Osteoblast (primary cell): ENCODE measurements around the gene AAK1. TPM values are rescaled to one million over a fixed set of nuclear protein-coding genes. Genes with fewer than 3 reads are reported as not detected.

Experiments
- DNase-seq: peaks from one replicate; pipeline ENCODE4 v3.0.0; 2011; ENCODE audit warnings: low spot score, mixed read lengths; ENCODE audit not compliant: insufficient read length; ENCODE audit errors: missing footprints
- H2AFZ ChIP-seq: 2 replicates; pipeline ENCODE4 v1.6.0; 2011; ENCODE audit warnings: mild to moderate bottlenecking, low read length
- H3K27ac ChIP-seq: 2 replicates; pipeline ENCODE4 v1.5.1; 2011; ENCODE audit warnings: mild to moderate bottlenecking, low read depth, low read length, moderate library complexity
- H3K27me3 ChIP-seq: 2 replicates; pipeline ENCODE4 v1.6.0; 2012; ENCODE audit warnings: mild to moderate bottlenecking, control low read depth, inconsistent platforms, low read length, moderate library complexity; ENCODE audit not compliant: insufficient read depth
- H3K36me3 ChIP-seq: 2 replicates; pipeline ENCODE4 v1.5.1; 2011; ENCODE audit warnings: mild to moderate bottlenecking, low read length, control low read depth, moderate library complexity; ENCODE audit not compliant: insufficient read depth
- H3K4me1 ChIP-seq: 2 replicates; pipeline ENCODE4 v1.5.1; 2011; ENCODE audit warnings: mild to moderate bottlenecking, low read length, control low read depth, moderate library complexity; ENCODE audit not compliant: insufficient read depth
- H3K4me2 ChIP-seq: 2 replicates; pipeline ENCODE4 v1.6.0; 2011; ENCODE audit warnings: mild to moderate bottlenecking, low read length; ENCODE audit not compliant: insufficient read depth
- H3K4me3 ChIP-seq: fragments of 200-600 bp; sonication (generic); 3 replicates; pipeline ENCODE4 v1.5.1; 2012; ENCODE audit warnings: mild to moderate bottlenecking, low read length, inconsistent platforms; ENCODE audit not compliant: insufficient read depth
- H3K79me2 ChIP-seq: 2 replicates; pipeline ENCODE4 v1.6.0; 2012; ENCODE audit warnings: mild to moderate bottlenecking, low read length, control low read depth, inconsistent platforms; ENCODE audit not compliant: insufficient read depth
- H3K9me3 ChIP-seq: 2 replicates; pipeline ENCODE4 v1.5.1; 2011; ENCODE audit warnings: low read depth, low read length, control low read depth
- H4K20me1 ChIP-seq: 2 replicates; pipeline ENCODE4 v1.6.0; 2012; ENCODE audit warnings: mild to moderate bottlenecking, low read length, control low read depth; ENCODE audit not compliant: insufficient read depth
- CTCF ChIP-seq: IDR thresholded peaks from 2 replicates; pipeline ENCODE4 v1.5.1; 2011; ENCODE audit warnings: mild to moderate bottlenecking, low read depth, low read length, moderate library complexity; ENCODE audit errors: extremely low read depth
- total RNA-seq: library from RNA; depleted of rRNA; stranded (reverse); fragments of >200 nt; gene quantifications from 2 replicates; pipeline ENCODE4 v1.2.3, GENCODE V29; 2012

AAK1 gene
- total RNA-seq, result 61.9 and 62.5 TPM in 2 replicates

- Histone ChIP-seq H3K4me1 (peaks cover 41% of the 10 kb centered on the region), H3K27me3 (no peaks in the 10 kb centered on the region), H3K4me2 (peak within 1 kb of the TSS; percentile 94), H3K4me3 (peak within 1 kb of the TSS; percentile 95), H4K20me1 (peaks cover 35% of the 10 kb centered on the region), H3K9me3 (no peaks in the 10 kb centered on the region), H2AFZ (peak within 1 kb of the TSS; percentile 99), H3K79me2 (peaks cover 45% of the 10 kb centered on the region), H3K27ac (peak within 1 kb of the TSS; percentile 95), H3K36me3 (peaks cover under 1% of the 10 kb centered on the region)
- DNase-seq, result peak; percentile 97
- no peak for TF ChIP-seq CTCF
Observed at GRCh38 chr2:69643602-69644505, at the start of gene AAK1. AAK1 (minus strand) TSS chr2:69643739; CDS start chr2:69643040, 699 bp downstream.

- no peak overlapping the region for H3K4me3 ChIP-seq
- H3K79me2 ChIP-seq, result no peaks in the 10 kb centered on the region
- H3K4me2 ChIP-seq, result no peak overlapping the region
- H2AFZ ChIP-seq, result no peak overlapping the region
- H3K9me3 ChIP-seq, result no peaks in the 10 kb centered on the region
- no peaks in the 10 kb centered on the region for H3K36me3 ChIP-seq
- H3K4me1 ChIP-seq, result peaks cover 26% of the 10 kb centered on the region
- no peak for TF ChIP-seq CTCF
- H3K27ac ChIP-seq, result no peak overlapping the region
- H3K27me3 ChIP-seq, result peaks cover 2% of the 10 kb centered on the region
- peaks cover 4% of the 10 kb centered on the region for H4K20me1 ChIP-seq
- no peak for DNase-seq
Observed at GRCh38 chr2:69692424-69692823, 48.9 kb upstream of the AAK1 start.

- H3K27me3 ChIP-seq, result peaks cover 2% of the 10 kb centered on the region
- H3K27ac ChIP-seq, result no peak overlapping the region
- no peak overlapping the region for H3K4me3 ChIP-seq
- no peak for DNase-seq
- no peaks in the 10 kb centered on the region for H3K36me3 ChIP-seq
- peaks cover 21% of the 10 kb centered on the region for H3K4me1 ChIP-seq
- no peak overlapping the region for H3K4me2 ChIP-seq
- no peaks in the 10 kb centered on the region for H4K20me1 ChIP-seq
- no peak overlapping the region for H2AFZ ChIP-seq
- no peaks in the 10 kb centered on the region for H3K9me3 ChIP-seq
- no peaks in the 10 kb centered on the region for H3K79me2 ChIP-seq
- TF ChIP-seq CTCF, result no peak
Observed at GRCh38 chr2:69689969-69690368, 46.4 kb upstream of the AAK1 start.

- H3K4me2 ChIP-seq, result no peak overlapping the region
- no peaks in the 10 kb centered on the region for H3K79me2 ChIP-seq
- TF ChIP-seq CTCF, result no peak
- no peak for DNase-seq
- H3K4me1 ChIP-seq, result peaks cover 16% of the 10 kb centered on the region
- H3K36me3 ChIP-seq, result no peaks in the 10 kb centered on the region
- no peaks in the 10 kb centered on the region for H3K9me3 ChIP-seq
- H3K27ac ChIP-seq, result no peak overlapping the region
- H4K20me1 ChIP-seq, result no peaks in the 10 kb centered on the region
- peaks cover 2% of the 10 kb centered on the region for H3K27me3 ChIP-seq
- H2AFZ ChIP-seq, result no peak overlapping the region
- no peak overlapping the region for H3K4me3 ChIP-seq
Observed at GRCh38 chr2:69689466-69689865, 45.9 kb upstream of the AAK1 start.
